Measurements from ENCODE around the gene ANKDD1A. TPM values are rescaled to one million over a fixed set of nuclear protein-coding genes. Genes with fewer than 3 reads are reported as not detected.

ANKDD1A gene
- total RNA-seq, 1 donor from 2014 or later: 6.9 TPM

GRCh38 chr15:64934023-64934422, 22.3 kb downstream of the ANKDD1A start:
- Mint-ChIP-seq H3K4me1 (ENCODE audit: unreplicated experiment) (peaks cover 9% of the 10 kb centered on the region), H3K9me3 (ENCODE audit: unreplicated experiment) (no peaks in the 10 kb centered on the region), H3K27ac (ENCODE audit: unreplicated experiment) (no peak overlapping the region), H3K4me3 (ENCODE audit: unreplicated experiment) (no peak overlapping the region), H3K27me3 (ENCODE audit: unreplicated experiment) (peaks cover 10% of the 10 kb centered on the region), H3K36me3 (ENCODE audit: low read depth, unreplicated experiment) (peaks cover 8% of the 10 kb centered on the region)
- no peak for TF ChIP-seq CTCF (IDR thresholded peaks at IDR 0.05; ENCODE audit: unreplicated experiment)
- DNase-seq (ENCODE audit: low spot score): no peak

- no peaks in the 10 kb centered on the region for H3K27me3 Mint-ChIP-seq (ENCODE audit: unreplicated experiment)
- DNase-seq (ENCODE audit: low spot score): no peak
- TF ChIP-seq CTCF (IDR thresholded peaks at IDR 0.05; ENCODE audit: unreplicated experiment): no peak
- no peak overlapping the region for H3K4me3 Mint-ChIP-seq (ENCODE audit: unreplicated experiment)
- no peak overlapping the region for H3K27ac Mint-ChIP-seq (ENCODE audit: unreplicated experiment)
- H3K9me3 Mint-ChIP-seq (ENCODE audit: unreplicated experiment): no peaks in the 10 kb centered on the region
- peaks cover 3% of the 10 kb centered on the region for H3K4me1 Mint-ChIP-seq (ENCODE audit: unreplicated experiment)
- H3K36me3 Mint-ChIP-seq (ENCODE audit: low read depth, unreplicated experiment): peaks cover 4% of the 10 kb centered on the region
Measured at GRCh38 chr15:64938192-64938591, 26.5 kb downstream of the ANKDD1A start.

GRCh38 chr15:64942356-64942755, 30.7 kb downstream of the ANKDD1A start:
- Mint-ChIP-seq H3K36me3 (ENCODE audit: low read depth, unreplicated experiment) (peaks cover 4% of the 10 kb centered on the region), H3K27me3 (ENCODE audit: unreplicated experiment) (no peaks in the 10 kb centered on the region), H3K4me1 (ENCODE audit: unreplicated experiment) (peaks cover 7% of the 10 kb centered on the region), H3K9me3 (ENCODE audit: unreplicated experiment) (no peaks in the 10 kb centered on the region), H3K27ac (ENCODE audit: unreplicated experiment) (no peak overlapping the region), H3K4me3 (ENCODE audit: unreplicated experiment) (no peak overlapping the region)
- DNase-seq (ENCODE audit: low spot score): no peak
- no peak for TF ChIP-seq CTCF (IDR thresholded peaks at IDR 0.05; ENCODE audit: unreplicated experiment)

- H3K36me3 Mint-ChIP-seq (ENCODE audit: low read depth, unreplicated experiment): peaks cover 4% of the 10 kb centered on the region
- no peak for DNase-seq (ENCODE audit: low spot score)
- no peak overlapping the region for H3K27ac Mint-ChIP-seq (ENCODE audit: unreplicated experiment)
Measured at GRCh38 chr15:64943512-64944225, 32.0 kb downstream of the ANKDD1A start.

More at GRCh38 chr15:64943512-64944225, 32.0 kb downstream of the ANKDD1A start:
- Mint-ChIP-seq H3K4me1 (ENCODE audit: unreplicated experiment) (peaks cover 3% of the 10 kb centered on the region), H3K4me3 (ENCODE audit: unreplicated experiment) (no peak overlapping the region), H3K9me3 (ENCODE audit: unreplicated experiment) (no peaks in the 10 kb centered on the region), H3K27me3 (ENCODE audit: unreplicated experiment) (no peaks in the 10 kb centered on the region)
- TF ChIP-seq CTCF (IDR thresholded peaks at IDR 0.05; ENCODE audit: unreplicated experiment): no peak
